GM18867 (cell line): ENCODE results near the gene MBNL2.

Source experiments
- ATAC-seq: cut with Tn5 transposase; IDR thresholded peaks from one replicate; pipeline ENCODE4 v1.9.1; 2021; ENCODE audit warnings: mild to moderate bottlenecking, moderate library complexity; ENCODE audit not compliant: unreplicated experiment

Gene MBNL2

DNA sequence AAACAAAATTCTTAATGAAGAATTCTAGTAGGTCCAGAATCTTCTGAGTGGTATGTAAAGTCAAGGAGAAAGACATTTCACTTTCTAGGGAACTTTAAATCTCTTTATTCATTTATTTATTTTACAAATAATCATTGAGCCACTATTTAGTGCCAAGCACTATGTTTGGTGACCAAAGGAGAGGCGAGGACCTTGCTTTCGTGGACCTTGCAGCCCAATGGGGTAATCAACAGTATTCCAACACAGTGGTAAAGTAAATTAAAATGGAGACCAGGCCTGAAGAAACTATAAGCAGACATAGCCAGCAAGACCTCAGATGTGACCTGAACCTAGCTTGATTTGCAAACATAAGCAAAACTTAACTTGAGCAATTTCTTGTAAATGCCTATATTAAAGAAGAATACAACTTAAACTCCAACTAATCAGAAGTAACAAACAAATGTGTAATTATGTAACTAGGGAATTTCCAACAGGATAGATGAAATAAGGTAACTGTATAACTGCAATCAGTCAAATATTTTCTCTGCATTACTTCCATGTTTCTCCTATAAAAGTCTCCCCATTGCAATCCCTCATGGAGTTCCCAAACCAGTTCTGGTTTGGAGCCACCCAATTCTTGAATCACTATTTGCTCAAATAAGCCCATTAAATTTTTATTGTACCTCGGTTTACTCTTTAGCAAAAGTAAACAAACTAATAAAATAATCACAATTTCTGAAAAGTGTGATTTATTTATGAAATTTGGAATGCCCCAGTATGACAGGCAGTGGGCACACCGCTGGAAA lies 67.6 kb downstream of the MBNL2 start:
- no peak for ATAC-seq

DNA sequence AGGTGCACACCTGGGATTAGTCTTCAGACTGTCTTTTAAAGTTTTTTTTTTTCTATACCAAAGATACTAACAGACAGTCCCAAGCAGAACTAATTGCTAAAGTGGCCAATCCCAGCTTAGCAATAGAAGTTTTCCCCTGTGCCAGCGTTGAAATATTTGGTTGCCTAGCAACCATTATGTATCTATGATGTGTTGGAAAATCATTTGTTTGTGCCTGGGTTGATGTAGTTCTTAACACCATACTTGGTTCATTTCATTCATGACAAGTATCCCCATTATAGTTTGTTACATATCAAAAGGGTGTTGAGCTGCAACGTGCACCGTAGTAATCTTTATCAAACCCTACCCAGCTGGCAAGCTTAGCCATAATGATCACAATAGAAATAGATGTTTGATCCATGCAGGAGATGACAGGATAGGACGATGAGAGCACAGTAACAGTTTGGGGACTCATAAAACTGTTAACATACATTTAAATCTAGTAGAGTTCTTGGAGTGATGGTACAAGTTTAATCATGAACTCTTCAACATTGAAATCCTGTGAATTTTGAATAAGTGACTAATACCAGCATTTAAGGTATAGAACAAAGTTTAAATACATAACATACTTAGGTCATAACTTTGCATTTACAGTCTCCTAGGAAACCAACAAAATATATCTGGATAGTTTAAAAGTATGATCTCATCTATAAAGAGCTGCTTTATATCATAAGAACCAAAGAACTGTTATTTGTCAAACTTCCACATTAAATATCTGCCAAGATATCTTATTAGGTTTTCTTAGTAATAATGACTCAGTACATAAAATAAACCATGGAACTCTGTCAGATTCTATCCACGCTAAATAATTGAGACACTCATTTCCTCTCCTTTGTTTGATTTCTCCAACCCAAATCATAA lies 73.4 kb downstream of the MBNL2 start:
- ATAC-seq = no peak

DNA sequence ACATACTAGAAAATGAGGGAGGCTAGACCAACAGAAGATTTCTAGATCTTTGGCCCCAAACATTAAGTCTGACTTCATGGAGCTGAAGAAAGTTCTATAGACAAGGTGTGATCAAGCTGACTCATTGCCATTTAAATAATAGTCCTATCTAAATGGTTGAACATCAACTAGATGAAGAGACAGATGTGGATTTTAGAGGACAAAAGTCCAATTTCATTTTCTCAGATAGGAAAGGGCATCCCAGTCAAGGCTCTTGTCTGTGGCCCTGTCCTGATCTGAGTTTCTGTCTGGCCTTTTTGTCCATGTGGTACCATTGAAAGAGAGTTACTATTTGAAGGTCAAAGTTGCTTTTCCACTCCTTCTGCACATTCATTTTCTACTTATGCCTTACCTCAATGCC lies 74.6 kb downstream of the MBNL2 start:
- ATAC-seq = no peak

DNA sequence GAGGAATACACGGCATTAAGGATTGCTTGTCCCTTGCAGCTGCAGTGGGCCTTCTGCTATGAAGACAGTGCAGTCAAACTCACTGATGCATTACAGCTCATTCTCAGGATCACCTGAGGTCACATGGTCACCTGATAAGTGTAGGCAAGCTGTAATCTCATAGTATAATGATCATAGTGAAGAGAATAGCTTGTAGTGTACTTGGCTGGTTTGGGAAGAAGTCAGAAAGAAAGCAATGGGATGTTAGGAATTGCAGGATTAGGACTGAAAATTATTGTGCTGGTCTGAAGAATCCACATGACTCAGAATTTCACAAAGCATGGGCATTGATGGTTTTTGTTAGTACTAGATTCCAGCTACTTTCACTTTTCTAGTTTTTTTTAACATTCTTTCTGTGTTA lies 76.7 kb downstream of the MBNL2 start:
- ATAC-seq = no peak

DNA sequence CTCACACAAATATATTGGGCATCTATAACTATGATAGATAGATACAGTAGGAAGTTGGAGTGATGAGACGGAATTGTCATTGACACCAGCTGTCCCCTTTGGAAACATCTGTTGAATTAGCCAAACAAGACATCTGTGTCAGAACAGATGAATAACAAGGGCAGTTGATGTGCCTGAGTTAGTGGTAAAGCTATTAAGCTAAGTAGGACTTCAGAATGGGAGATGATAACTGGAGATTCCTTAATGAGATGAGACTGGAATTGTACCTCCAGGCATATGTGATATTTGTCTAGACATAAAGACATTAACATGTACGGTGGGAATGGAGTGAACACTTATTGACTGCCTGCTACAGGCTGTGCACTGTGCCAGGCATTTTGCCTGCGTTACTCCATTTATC lies 78.7 kb downstream of the MBNL2 start:
- no peak for ATAC-seq

DNA sequence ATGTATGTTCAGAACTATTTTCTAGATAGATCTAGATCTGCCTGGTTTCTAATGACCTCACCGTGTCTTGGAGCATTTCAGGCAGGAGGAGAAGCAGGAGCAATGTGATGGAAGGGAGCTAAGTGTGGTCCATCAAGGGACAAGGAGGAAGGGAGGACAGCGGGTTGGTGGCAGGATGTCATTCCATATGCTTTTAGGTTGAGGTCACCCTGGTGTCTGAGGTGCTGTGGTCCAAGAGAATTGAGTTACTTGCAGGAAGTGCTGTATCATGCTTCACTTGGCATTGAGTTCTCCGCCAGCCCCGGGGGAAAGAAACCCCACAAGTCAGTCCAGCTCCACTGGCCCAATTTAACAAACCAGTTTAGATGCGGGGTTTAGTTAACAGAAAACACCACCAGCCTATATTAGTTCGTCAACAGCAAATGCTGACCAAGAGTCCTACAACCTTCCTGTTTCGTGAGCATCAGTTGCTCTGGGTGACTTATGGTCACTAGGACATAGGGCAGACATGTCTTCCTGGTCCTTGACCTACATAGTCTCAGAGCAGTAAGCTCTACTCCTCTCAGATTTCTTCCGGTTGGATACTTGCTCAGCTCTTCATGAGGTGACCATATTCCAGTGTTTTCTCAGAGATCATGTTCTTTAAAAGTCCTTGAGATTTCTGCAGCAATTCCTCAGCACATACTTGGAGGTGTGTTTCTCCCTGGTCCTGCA lies 79.4 kb downstream of the MBNL2 start:
- ATAC-seq = no peak

DNA sequence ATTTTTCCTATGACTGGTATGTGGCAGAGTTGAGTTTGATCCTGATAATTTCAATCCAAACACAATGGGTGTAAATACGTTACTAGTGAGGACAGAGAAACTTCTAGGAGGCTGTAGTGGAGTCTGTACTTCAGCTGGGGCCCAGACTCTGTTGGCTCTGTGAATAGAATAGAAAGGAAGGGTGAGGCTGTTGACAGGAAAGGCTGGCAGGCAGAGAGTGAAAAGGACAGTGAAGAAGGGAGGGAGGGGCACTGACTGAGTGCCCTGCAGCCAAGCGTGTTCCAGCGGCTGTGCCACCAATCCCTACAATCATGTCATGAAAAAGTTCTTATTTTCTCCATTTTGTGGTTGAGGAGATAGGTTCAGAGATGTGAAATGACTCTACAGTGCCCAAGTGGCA lies 80.5 kb downstream of the MBNL2 start:
- ATAC-seq = no peak

DNA sequence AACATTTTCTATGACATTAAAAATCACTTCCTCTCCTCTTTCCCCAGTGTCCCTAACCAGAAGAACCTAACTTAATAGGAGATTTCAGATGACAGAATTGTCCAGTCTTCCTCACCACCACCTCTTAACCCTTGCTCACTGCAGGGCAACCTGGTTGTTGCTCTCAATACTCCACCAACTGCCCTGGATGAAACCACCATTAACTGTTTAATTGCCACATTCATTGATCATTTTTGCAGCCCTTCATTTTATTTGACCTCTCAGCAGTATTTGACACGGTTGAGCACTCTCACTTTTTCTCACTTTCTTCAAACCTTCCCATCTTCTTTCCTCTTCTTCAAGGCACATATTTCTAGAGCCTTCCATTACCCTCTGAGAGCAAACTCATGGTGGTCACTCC lies 84.0 kb downstream of the MBNL2 start:
- no peak for ATAC-seq

DNA sequence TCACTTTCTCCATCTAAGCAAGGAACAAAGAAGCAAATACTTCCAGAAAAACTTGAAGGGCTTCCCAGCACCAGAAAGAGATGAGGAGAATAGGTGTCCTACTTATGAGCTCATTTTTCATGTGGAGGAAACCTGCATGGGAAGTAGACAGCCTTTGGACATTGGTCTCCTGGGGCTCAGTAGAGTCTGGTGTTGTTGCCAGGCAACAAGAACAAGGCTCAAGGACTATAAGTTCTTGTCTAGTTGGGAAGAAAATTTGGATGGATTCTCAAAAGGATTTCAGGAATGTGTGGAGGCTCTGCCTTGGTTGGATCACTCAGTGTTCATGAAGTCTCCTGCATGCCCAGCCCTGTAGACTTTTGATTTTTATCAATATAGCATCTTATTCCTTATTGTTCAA lies 84.5 kb downstream of the MBNL2 start:
- ATAC-seq = no peak

DNA sequence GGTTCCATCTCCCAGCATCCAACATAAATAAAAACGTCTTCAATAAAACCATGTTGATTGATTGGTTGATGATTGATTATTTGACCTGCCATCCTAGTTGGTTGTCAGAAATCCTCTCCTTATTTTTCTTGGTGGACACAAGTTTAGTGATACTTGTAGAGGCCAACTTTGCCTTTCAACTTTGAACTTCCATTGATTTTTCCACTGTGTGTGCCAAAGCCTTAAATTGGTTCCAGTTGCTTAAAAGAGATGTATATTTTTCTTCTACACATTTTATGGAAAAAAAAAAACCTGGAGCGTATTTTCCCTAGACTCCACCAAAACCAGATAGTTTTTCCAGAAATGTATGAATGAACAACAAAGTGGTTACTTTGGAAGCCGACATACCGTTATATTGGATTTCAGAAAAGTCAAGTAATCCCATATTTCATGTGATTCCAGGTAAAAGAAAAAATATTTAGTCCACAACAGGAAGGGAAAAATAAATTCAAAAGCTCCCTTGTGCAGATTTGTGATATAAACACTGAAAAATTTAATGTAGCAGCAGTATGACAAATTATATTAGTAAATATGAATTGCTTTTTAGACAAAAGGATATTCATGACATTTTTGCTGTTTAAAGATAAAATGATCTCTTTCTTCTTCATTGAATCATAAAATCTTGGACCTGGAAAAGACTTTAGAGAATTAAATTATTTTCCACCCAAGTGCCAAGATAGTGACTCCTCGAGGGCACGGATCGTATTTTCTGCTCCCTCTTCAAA lies 85.2 kb downstream of the MBNL2 start:
- ATAC-seq = no peak

DNA sequence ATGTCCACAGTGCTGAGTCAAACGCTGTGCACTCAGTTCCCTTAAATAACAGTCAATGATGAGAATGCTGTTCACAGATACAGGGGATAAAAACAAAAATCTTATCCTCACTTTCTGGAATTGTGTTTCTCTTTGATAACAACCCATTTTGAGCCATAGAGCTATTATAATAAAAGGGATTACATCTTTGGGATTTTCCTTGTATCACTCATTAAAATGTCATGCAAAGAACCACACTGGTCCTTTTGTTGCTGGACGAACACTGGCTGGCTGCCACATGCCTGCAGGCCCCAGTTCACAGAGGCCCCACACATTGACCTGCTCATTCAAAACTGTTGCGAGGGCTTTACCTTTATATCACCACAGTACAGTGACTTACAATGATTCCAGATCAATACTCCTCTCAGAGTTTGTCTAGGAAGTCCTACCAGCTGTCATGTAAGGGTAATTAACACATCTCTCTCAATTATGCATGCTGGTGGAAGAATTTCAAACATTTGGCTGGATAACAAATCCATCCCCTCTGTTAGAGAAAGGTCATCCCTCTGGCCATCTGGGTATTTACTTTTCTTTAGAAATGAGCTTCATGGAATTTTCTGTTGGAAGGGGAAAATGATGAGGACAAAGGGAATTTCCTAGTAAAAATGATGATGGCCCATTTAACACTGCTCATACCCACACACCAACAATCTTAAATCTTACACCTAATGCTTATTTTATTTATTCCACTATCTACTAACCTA lies 85.9 kb downstream of the MBNL2 start:
- no peak for ATAC-seq

DNA sequence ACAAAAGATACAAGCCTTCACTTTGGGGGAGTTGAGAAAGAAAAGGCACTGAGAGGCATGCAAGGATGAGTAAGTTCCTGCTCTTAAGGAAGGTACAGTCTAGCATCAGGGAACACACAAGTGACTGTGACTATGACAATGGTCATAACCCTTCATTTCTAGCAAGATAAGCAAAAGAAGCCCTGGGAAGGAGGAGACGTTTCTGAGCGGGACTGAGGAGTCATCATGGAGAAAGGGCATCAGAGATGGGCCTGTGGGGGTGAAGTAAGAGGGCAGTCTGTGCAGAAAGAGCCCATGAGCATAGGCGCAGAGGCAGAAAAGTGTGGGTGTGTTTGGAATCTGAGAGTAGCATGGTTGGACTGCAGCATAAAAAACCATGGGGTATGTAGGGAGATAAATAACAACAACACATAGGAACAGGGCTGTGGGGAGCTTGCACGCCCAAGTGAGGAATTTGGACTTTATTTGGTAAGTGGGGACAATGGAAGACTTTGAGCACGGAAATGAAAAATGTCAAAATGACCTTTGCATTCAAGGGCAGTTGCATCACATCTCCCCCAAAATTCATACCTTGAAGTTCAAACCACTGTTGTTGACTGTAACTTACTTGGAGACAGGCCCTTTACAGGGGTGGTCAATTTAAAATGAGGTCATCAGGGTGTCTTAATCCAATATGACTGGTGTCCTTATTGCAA lies 86.7 kb downstream of the MBNL2 start:
- no peak for ATAC-seq

DNA sequence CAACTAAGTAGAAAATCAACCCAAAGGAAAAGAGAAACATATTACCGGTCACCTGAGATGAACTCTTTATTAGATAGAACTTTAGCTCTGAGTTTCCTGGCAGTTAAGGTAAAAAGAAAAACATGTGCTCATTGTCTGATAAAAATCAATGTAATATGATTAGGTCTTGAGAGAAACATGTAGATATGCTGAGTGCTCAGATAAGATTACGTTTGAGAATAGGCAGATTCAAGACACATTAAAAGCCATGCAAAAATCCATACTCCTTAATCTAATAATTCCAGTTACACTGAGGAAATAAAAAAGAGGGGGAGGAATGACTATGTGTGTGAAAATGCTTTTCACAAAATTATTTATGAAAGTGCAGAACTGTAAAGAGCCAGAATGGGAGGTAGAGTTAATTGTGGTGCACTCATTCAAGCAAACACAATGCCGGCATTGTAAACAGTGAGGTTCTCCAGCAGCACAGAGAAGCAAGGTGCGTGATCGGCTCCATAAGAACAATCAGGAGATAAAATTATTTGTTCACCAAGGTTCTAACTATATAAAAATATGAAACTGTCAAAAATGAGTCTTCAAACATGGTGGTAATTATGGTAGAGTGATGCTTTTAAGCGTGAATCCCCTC lies 88.8 kb downstream of the MBNL2 start:
- no peak for ATAC-seq

DNA sequence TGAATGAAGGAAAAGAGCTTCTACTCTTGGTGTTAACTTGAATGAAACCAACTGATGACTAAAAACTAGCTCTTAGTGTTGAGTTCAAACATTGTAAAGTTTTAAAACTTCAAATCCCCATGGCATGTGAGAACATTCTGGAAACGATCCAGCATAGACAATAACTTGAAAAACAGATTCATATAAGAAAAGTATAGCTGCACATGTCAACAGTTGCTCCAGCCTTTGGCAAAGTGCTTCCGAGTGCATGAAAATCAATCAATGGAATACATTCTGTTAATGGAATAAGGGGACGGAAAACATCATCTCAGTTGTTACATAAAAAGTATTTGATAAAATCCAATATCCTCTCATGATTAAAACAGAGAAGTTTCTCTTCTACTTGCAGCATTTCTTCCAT lies 89.8 kb downstream of the MBNL2 start:
- ATAC-seq = no peak

DNA sequence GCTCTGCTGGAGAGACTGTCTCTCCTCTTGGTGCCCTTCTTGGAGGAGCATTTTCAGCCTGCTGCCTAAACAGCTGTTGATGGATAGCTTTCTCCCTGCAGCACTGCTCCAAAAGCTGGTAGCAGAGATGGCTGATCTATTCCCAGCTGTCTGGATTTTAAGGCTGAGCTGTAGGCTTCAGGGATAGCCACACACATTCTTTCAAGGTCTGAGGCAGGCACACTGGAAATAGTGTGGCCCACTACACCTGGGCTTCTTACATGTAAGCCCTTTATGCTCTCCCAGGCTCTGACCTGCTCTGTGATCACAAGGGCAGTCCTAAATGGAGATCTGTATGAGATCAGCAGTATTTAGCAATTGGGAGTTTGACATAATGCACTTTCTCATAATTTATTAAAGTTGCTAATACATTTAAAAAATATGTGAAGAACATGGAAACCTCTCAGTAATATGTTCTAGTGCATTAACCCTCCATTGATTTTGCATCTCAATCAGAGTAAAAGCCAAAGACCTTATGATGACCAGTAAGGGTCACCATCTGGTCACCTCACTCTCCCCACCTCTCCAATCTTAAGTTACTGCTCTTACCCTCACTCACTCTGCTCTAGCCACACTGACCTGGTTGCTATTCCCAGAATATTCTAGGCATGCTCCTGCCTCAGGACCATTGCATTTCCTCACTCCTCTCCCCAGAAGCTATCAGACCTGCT lies 91.6 kb downstream of the MBNL2 start:
- no peak for ATAC-seq

DNA sequence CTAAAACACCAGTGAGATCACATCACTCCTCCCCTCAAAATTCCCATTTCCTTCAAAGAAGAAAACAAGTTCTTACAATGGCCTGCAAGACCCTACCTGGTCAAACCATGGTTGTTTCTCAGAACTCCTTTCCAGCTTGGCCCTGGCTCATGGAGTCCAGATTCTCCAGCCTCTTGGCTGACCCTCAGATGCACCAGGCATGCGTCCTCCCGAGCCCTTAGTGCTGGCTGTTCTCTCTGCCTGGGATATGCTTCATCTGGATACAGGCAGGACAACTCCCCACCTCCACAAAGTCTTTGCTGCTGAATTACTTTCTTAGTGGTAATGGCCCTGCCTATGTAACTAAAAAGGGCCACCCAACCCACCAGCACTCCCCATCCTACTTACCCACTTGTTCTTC lies 94.3 kb downstream of the MBNL2 start:
- no peak for ATAC-seq

DNA sequence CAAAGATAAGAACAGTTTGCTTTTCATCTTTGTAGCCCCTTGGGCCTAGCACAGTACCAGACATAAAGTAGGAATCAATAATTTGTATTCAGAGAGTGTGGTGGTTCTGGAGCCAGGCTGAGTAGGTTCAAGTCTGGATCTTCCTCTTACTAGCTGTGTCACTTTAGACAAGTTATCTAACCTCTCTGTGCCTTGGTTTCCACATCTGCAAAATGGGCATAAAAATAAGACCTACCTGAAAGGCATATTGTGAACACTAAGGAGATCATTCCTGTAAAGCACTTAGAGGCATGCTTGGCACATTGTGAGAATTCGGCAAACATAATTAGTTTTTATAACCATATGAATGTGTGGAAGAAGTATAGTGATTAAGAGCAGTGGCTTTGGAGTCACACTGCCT lies 95.8 kb downstream of the MBNL2 start:
- no peak for ATAC-seq

DNA sequence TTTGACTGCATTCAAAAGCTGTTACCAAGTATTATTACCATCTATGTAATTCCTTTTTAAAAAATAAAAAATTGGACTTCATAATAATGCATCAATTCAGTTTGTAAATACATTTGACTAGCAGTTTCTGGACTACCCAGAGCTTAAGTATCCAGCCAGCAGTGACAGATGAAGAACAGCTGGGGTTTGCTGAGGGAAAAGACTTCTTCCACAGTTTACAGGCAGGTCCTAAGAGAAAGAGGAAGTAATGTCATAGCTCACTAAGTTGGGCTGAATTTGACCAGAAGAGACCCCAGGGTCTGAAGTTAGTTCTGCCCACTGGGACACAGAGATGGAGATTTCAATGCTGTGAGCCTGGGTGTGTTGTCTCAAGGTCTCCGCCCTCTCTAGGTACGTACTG lies 96.4 kb downstream of the MBNL2 start:
- ATAC-seq = no peak
